Activated CD8-positive, alpha-beta memory T cell treated with anti-CD3 and anti-CD28 coated beads, Interleukin-2, amount 50 U/mL, for 24 hours (primary cell): ENCODE data around the gene TCF7L1.

Experiments
- DNase-seq: peaks from one replicate; pipeline ENCODE4 v3.0.0-alpha.2; 2020; ENCODE audit errors: extremely low read depth

TCF7L1 gene

GRCh38 chr2:85226783-85227182 is 93.6 kb downstream of the TCF7L1 start:
- no peak for DNase-seq

GRCh38 chr2:85230679-85231467 is 97.7 kb downstream of the TCF7L1 start:
- DNase-seq, result no peak

- no peak for DNase-seq
Measured at GRCh38 chr2:85231468-85231805, 98.2 kb downstream of the TCF7L1 start.

- no peak for DNase-seq
Measured at GRCh38 chr2:85231952-85232351, 98.8 kb downstream of the TCF7L1 start.

- no peak for DNase-seq
Measured at GRCh38 chr2:85234868-85235267, 101.7 kb downstream of the TCF7L1 start.

- DNase-seq, result no peak
Measured at GRCh38 chr2:85235281-85235680, 102.1 kb downstream of the TCF7L1 start.

GRCh38 chr2:85236084-85236483 is 102.9 kb downstream of the TCF7L1 start:
- no peak for DNase-seq

- DNase-seq, result no peak
Measured at GRCh38 chr2:85237849-85238565, 104.8 kb downstream of the TCF7L1 start.

- DNase-seq, result no peak
Measured at GRCh38 chr2:85238607-85239006, 105.4 kb downstream of the TCF7L1 start.

GRCh38 chr2:85239102-85239501 is 105.9 kb downstream of the TCF7L1 start:
- no peak for DNase-seq

GRCh38 chr2:85240055-85240454 is 106.9 kb downstream of the TCF7L1 start:
- DNase-seq, result no peak

- DNase-seq, result no peak
Measured at GRCh38 chr2:85242321-85242720, 109.1 kb downstream of the TCF7L1 start.

GRCh38 chr2:85243101-85244072 is 110.2 kb downstream of the TCF7L1 start:
- DNase-seq, result no peak

- DNase-seq, result no peak
Measured at GRCh38 chr2:85244828-85245227, 111.6 kb downstream of the TCF7L1 start.

GRCh38 chr2:85245891-85246290 is 112.7 kb downstream of the TCF7L1 start:
- no peak for DNase-seq

- no peak for DNase-seq
Measured at GRCh38 chr2:85246348-85246747, 113.2 kb downstream of the TCF7L1 start.

GRCh38 chr2:85247610-85248009 is 114.4 kb downstream of the TCF7L1 start:
- DNase-seq, result no peak

- no peak for DNase-seq
Measured at GRCh38 chr2:85248773-85249509, 115.7 kb downstream of the TCF7L1 start.

- no peak for DNase-seq
Measured at GRCh38 chr2:85250045-85250444, 116.9 kb downstream of the TCF7L1 start.

- no peak for DNase-seq
Measured at GRCh38 chr2:85251070-85251616, 118.0 kb downstream of the TCF7L1 start.

GRCh38 chr2:85253890-85254289 is 120.7 kb downstream of the TCF7L1 start:
- no peak for DNase-seq
